DOHH2 (cell line): ENCODE results near the gene CD47.

Source experiments
- H3F3A ChIP-seq: fragments of 200-600 bp; sonication (generic), shearing (Covaris generic); 2 replicates; pipeline ENCODE4 v1.6.0; 2016; ENCODE audit warnings: antibody characterized with exemption, mild to moderate bottlenecking; ENCODE audit not compliant: control insufficient read depth, insufficient read depth
- H3K27ac ChIP-seq: fragments of 200-600 bp; sonication (generic); 2 replicates; pipeline ENCODE4 v1.5.1; 2014; ENCODE audit warnings: low read depth, mild to moderate bottlenecking, low read length, moderate library complexity
- H3K27me3 ChIP-seq: fragments of 200-600 bp; sonication (generic); 2 replicates; pipeline ENCODE4 v1.6.1; 2014; ENCODE audit warnings: mild to moderate bottlenecking, low read length, mixed read lengths; ENCODE audit not compliant: control insufficient read depth
- H3K36me3 ChIP-seq: fragments of 200-600 bp; sonication (generic); 2 replicates; pipeline ENCODE4 v1.6.1; 2014; ENCODE audit warnings: mild to moderate bottlenecking, low read length, moderate library complexity, mixed read lengths; ENCODE audit not compliant: control insufficient read depth
- H3K4me1 ChIP-seq: fragments of 200-600 bp; sonication (generic); 2 replicates; pipeline ENCODE4 v1.6.1; 2014; ENCODE audit warnings: mild to moderate bottlenecking, low read length, mixed read lengths; ENCODE audit not compliant: control insufficient read depth
- H3K4me2 ChIP-seq: fragments of 200-600 bp; sonication (generic); 2 replicates; pipeline ENCODE4 v1.6.0; 2014; ENCODE audit warnings: mild to moderate bottlenecking, low read length, moderate library complexity
- H3K4me3 ChIP-seq: fragments of 200-600 bp; sonication (generic); 2 replicates; pipeline ENCODE4 v1.5.1; 2014; ENCODE audit warnings: mild to moderate bottlenecking, low read length, mixed read lengths
- H3K79me2 ChIP-seq: fragments of 200-600 bp; sonication (generic); 2 replicates; pipeline ENCODE4 v1.6.1; 2014; ENCODE audit warnings: mild to moderate bottlenecking, low read length, mixed read lengths; ENCODE audit not compliant: control insufficient read depth
- H3K9me2 ChIP-seq: fragments of 200-600 bp; sonication (generic); replicated peaks from 2 replicates; pipeline ENCODE4 v1.6.1; 2014; ENCODE audit warnings: mild to moderate bottlenecking, low read length, mixed read lengths; ENCODE audit not compliant: control insufficient read depth
- H3K9me3 ChIP-seq: fragments of 200-600 bp; sonication (generic); 2 replicates; pipeline ENCODE4 v1.6.1; 2014; ENCODE audit warnings: antibody characterized with exemption, low read length, mixed read lengths; ENCODE audit not compliant: control insufficient read depth, insufficient read depth
- H4K20me1 ChIP-seq: fragments of 200-600 bp; sonication (generic); 2 replicates; pipeline ENCODE4 v1.6.0; 2014; ENCODE audit warnings: low read depth, mild to moderate bottlenecking, antibody characterized with exemption, low read length, moderate library complexity; ENCODE audit not compliant: control insufficient read depth, insufficient read depth
- EZH2phosphoT487 ChIP-seq: fragments of 200-600 bp; sonication (generic); IDR thresholded peaks from 2 replicates; pipeline ENCODE4 v1.6.1; 2017; ENCODE audit warnings: borderline replicate concordance, mild to moderate bottlenecking, antibody characterized with exemption, low read length, moderate library complexity, mixed read lengths
- TF ChIP-seq, protein P1 (sequence below): fragments of 200-600 bp; sonication (generic); IDR thresholded peaks from one replicate; pipeline ENCODE4 v1.5.1; 2014; ENCODE audit warnings: antibody characterized with exemption, mild to moderate bottlenecking, low read depth, low read length; ENCODE audit not compliant: poor library complexity, severe bottlenecking

CD47 gene

DNA sequence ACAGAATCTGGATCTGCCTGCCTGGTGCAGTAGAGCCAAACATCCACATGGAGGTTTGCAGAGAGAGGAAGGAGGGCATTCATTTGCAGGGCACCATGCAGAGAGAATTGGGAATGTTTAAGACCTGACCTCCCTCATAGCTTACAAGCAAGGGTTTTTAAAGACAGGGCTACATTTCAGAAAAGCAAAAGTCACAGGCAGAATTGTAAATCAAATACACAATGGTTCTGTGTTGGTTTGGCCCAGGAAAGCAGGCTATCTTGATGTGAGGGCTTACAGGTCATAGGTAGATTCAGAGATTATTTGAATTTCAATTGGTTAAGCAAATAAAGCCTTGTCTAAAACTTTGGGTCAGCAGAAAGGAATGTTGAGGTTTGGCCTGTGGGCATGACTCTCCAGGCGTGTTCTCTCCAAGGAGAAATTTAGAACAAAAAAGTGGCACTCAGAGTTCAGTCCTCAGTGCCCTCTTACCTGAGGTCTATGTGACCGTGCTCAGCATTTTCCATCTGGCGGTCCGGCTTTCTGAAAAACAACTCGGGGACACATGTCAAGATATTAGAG lies 91.5 kb downstream of the CD47 start:
- Histone ChIP-seq H3K79me2 (no peaks in the 10 kb centered on the region), H3K27me3 (no peaks in the 10 kb centered on the region), H3K27ac (no peak overlapping the region), H3K36me3 (no peaks in the 10 kb centered on the region), H3K4me2 (no peak overlapping the region), H4K20me1 (no peaks in the 10 kb centered on the region), H3K4me1 (no peaks in the 10 kb centered on the region), H3F3A (no peaks in the 10 kb centered on the region), H3K4me3 (no peak overlapping the region), H3K9me2 (no peaks in the 10 kb centered on the region), H3K9me3 (no peaks in the 10 kb centered on the region)
- TF ChIP-seq EZH2phosphoT487 = no peak
- TF ChIP-seq, protein P1, sequence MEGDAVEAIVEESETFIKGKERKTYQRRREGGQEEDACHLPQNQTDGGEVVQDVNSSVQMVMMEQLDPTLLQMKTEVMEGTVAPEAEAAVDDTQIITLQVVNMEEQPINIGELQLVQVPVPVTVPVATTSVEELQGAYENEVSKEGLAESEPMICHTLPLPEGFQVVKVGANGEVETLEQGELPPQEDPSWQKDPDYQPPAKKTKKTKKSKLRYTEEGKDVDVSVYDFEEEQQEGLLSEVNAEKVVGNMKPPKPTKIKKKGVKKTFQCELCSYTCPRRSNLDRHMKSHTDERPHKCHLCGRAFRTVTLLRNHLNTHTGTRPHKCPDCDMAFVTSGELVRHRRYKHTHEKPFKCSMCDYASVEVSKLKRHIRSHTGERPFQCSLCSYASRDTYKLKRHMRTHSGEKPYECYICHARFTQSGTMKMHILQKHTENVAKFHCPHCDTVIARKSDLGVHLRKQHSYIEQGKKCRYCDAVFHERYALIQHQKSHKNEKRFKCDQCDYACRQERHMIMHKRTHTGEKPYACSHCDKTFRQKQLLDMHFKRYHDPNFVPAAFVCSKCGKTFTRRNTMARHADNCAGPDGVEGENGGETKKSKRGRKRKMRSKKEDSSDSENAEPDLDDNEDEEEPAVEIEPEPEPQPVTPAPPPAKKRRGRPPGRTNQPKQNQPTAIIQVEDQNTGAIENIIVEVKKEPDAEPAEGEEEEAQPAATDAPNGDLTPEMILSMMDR = no peak

DNA sequence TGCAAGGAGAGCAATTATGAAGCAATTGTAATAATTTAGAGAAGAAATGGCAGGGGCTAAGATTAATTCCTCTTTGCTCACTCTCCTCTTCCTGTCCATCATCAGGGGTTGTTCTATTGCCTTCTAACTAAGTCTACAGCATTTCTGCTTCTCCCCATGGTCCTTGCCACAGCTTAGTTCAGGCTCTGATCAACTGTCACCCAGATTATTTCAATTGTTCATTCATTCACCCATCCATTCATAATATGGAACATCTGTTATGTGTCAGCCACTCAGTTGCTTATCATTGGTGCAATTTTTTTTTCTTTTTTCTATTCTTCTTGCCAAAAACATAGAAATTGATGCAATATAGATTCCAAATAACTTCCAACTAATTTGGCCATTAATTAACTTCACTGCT lies 93.2 kb downstream of the CD47 start:
- Histone ChIP-seq H3K9me2 (no peaks in the 10 kb centered on the region), H3K4me3 (no peak overlapping the region), H3K27me3 (0 out of 2 replicates have a peak, but pooled peaks cover 5% of the 10 kb centered on the region), H3K36me3 (no peaks in the 10 kb centered on the region), H4K20me1 (no peaks in the 10 kb centered on the region), H3K9me3 (no peaks in the 10 kb centered on the region), H3K27ac (no peak overlapping the region), H3K4me2 (no peak overlapping the region), H3F3A (no peaks in the 10 kb centered on the region), H3K4me1 (no peaks in the 10 kb centered on the region), H3K79me2 (no peaks in the 10 kb centered on the region)
- no peak for TF ChIP-seq EZH2phosphoT487
- TF ChIP-seq, protein P1 = no peak

DNA sequence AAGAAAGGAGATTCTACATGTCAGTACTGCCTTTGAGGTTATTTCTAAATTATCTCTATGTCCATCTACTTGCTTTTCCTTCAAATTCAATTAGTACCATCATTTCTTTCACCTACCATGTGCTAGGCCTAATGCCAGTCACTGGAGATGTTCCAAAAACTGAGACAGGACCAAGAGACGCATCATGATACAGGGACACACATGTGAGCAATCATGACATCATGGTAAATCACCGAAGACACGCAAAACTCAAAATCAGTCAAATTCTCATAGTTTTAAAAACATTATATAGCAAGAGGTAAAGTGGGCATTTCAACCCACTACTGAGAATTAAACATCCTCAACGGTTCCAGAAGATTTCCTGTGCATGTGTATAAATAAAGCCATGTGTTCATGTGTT lies 95.0 kb downstream of the CD47 start:
- no peak overlapping the region for H3K4me2 ChIP-seq
- H3K27ac ChIP-seq = no peak overlapping the region
- H3K79me2 ChIP-seq = no peaks in the 10 kb centered on the region
- H3K9me2 ChIP-seq = no peaks in the 10 kb centered on the region
- H3K4me1 ChIP-seq = no peaks in the 10 kb centered on the region
- H4K20me1 ChIP-seq = no peaks in the 10 kb centered on the region
- no peaks in the 10 kb centered on the region for H3K36me3 ChIP-seq
- H3K9me3 ChIP-seq = no peaks in the 10 kb centered on the region
- H3K27me3 ChIP-seq = 0 out of 2 replicates have a peak, but pooled peaks cover 5% of the 10 kb centered on the region
- H3F3A ChIP-seq = no peaks in the 10 kb centered on the region
- no peak for TF ChIP-seq EZH2phosphoT487
- TF ChIP-seq, protein P1 = no peak
- no peak overlapping the region for H3K4me3 ChIP-seq
